BLaER1 treated with 17β-estradiol and CSF1 and Interleukin-3, amounts not matched to agents 10 nM and 100 nM (cell line): Measurements from ENCODE around the gene IFI27.

Experiments used
- H3K27ac ChIP-seq, 11 experiments: shearing (Covaris generic); formaldehyde crosslinking; 2 replicates each; pipeline ENCODE4 v1.8.1; 2022
- H3K27me3 ChIP-seq, 11 experiments: shearing (Covaris generic); formaldehyde crosslinking; 2 replicates each; pipeline ENCODE4 v1.8.1; 2022
- H3K36me3 ChIP-seq, 11 experiments: shearing (Covaris generic); formaldehyde crosslinking; 2 replicates each; pipeline ENCODE4 v1.8.1; 2022
- H3K4me1 ChIP-seq, 10 experiments: shearing (Covaris generic); formaldehyde crosslinking; 2 replicates each; pipeline ENCODE4 v1.8.1; 2022
- H3K4me2 ChIP-seq, 11 experiments: shearing (Covaris generic); formaldehyde crosslinking; 2 replicates each; pipeline ENCODE4 v1.8.1; 2022
- H3K4me3 ChIP-seq, 10 experiments: shearing (Covaris generic); formaldehyde crosslinking; 2 replicates each; pipeline ENCODE4 v1.8.1; 2022
- H3K9ac ChIP-seq, 11 experiments: shearing (Covaris generic); formaldehyde crosslinking; 2 replicates each; pipeline ENCODE4 v1.8.1; 2022
- H3K9me3 ChIP-seq, 11 experiments: shearing (Covaris generic); formaldehyde crosslinking; replicated peaks in 1 of 11; 2 replicates each; pipeline ENCODE4 v1.8.1; 2022
- H4K20me1 ChIP-seq, 11 experiments: shearing (Covaris generic); formaldehyde crosslinking; 2 replicates each; pipeline ENCODE4 v1.8.1; 2022
- Cebpa-rat ChIP-seq, 11 experiments: shearing (Covaris generic); IDR thresholded peaks; 2 replicates each; pipeline ENCODE4 v1.8.1; 2022

The IFI27 gene

GRCh38 chr14:94098326-94098992, 12.1 kb upstream of the IFI27 start:
- Histone ChIP-seq H3K9me3 (no peaks in the 10 kb centered on the region), H3K4me2 (peak overlapping the region in 2 of 11 experiments; percentile 7 to 9; a peak in 3 of 22 replicates), H4K20me1 (no peaks in the 10 kb centered on the region), H3K4me1 (peaks cover 0 to 9% (median 0%) of the 10 kb centered on the region in 10 experiments; a peak in 4 of 20 replicates), H3K27ac (no peak overlapping the region), H3K4me3 (no peak overlapping the region), H3K27me3 (no peaks in the 10 kb centered on the region), H3K9ac (no peak overlapping the region), H3K36me3 (peaks cover 0 to 23% (median 15%) of the 10 kb centered on the region in 11 experiments; a peak in 14 of 22 replicates)
- no peak for TF ChIP-seq Cebpa-rat (IDR thresholded peaks at IDR 0.05)

- Histone ChIP-seq H3K9ac (no peak overlapping the region), H3K4me2 (no peak overlapping the region), H3K4me1 (peaks cover 0 to 9% (median 0%) of the 10 kb centered on the region in 10 experiments; a peak in 4 of 20 replicates), H3K4me3 (no peak overlapping the region), H3K27ac (no peak overlapping the region), H3K36me3 (peaks cover 0 to 23% (median 15%) of the 10 kb centered on the region in 11 experiments; a peak in 14 of 22 replicates), H4K20me1 (no peaks in the 10 kb centered on the region), H3K9me3 (no peaks in the 10 kb centered on the region), H3K27me3 (no peaks in the 10 kb centered on the region)
- TF ChIP-seq Cebpa-rat (IDR thresholded peaks at IDR 0.05) = no peak
Measured at GRCh38 chr14:94099006-94099405, 11.5 kb upstream of the IFI27 start.

GRCh38 chr14:94100847-94101246, 9.7 kb upstream of the IFI27 start:
- Histone ChIP-seq H3K27ac (no peak overlapping the region), H3K4me1 (peaks cover 0 to 9% (median 0%) of the 10 kb centered on the region in 10 experiments; a peak in 4 of 20 replicates), H3K4me3 (no peak overlapping the region), H3K36me3 (peaks cover 0 to 23% (median 13%) of the 10 kb centered on the region in 11 experiments; a peak in 14 of 22 replicates), H3K9me3 (no peaks in the 10 kb centered on the region), H3K4me2 (no peak overlapping the region), H3K27me3 (no peaks in the 10 kb centered on the region), H3K9ac (no peak overlapping the region), H4K20me1 (no peaks in the 10 kb centered on the region; a peak in 1 of 22 replicates)
- TF ChIP-seq Cebpa-rat (IDR thresholded peaks at IDR 0.05) = no peak

- TF ChIP-seq Cebpa-rat (IDR thresholded peaks at IDR 0.05) = no peak
- H3K27ac ChIP-seq = no peak overlapping the region
Measured at GRCh38 chr14:94101748-94102147, 8.8 kb upstream of the IFI27 start.

GRCh38 chr14:94102768-94103482, 7.6 kb upstream of the IFI27 start:
- H3K9ac ChIP-seq = no peak overlapping the region
- no peak overlapping the region for H3K4me3 ChIP-seq
- no peak for TF ChIP-seq Cebpa-rat (IDR thresholded peaks at IDR 0.05)
- peaks cover 0 to 14% (median 2%) of the 10 kb centered on the region in 11 experiments; a peak in 7 of 22 replicates for H3K36me3 ChIP-seq
- H4K20me1 ChIP-seq = no peaks in the 10 kb centered on the region; a peak in 1 of 22 replicates
- peaks cover 0 to 8% (median 0%) of the 10 kb centered on the region in 10 experiments; a peak in 4 of 20 replicates for H3K4me1 ChIP-seq
- no peak overlapping the region for H3K4me2 ChIP-seq
- H3K9me3 ChIP-seq = no peaks in the 10 kb centered on the region
- H3K27me3 ChIP-seq = no peaks in the 10 kb centered on the region
- no peak overlapping the region for H3K27ac ChIP-seq

More at GRCh38 chr14:94101748-94102147, 8.8 kb upstream of the IFI27 start:
- no peaks in the 10 kb centered on the region for H3K9me3 ChIP-seq
- peaks cover 0 to 9% (median 0%) of the 10 kb centered on the region in 10 experiments; a peak in 4 of 20 replicates for H3K4me1 ChIP-seq
- no peak overlapping the region for H3K4me3 ChIP-seq
- no peak overlapping the region for H3K9ac ChIP-seq
- H3K4me2 ChIP-seq = no peak overlapping the region
- H3K27me3 ChIP-seq = no peaks in the 10 kb centered on the region
- H4K20me1 ChIP-seq = no peaks in the 10 kb centered on the region; a peak in 1 of 22 replicates
- H3K36me3 ChIP-seq = peaks cover 0 to 23% (median 13%) of the 10 kb centered on the region in 11 experiments; a peak in 14 of 22 replicates

- no peaks in the 10 kb centered on the region for H3K27me3 ChIP-seq
- H3K27ac ChIP-seq = no peak overlapping the region
- no peak overlapping the region for H3K9ac ChIP-seq
- peaks cover 0 to under 1% (median 0%) of the 10 kb centered on the region in 10 experiments; a peak in 2 of 20 replicates for H3K4me1 ChIP-seq
- H3K4me3 ChIP-seq = no peak overlapping the region
- H3K4me2 ChIP-seq = no peak overlapping the region
- TF ChIP-seq Cebpa-rat (IDR thresholded peaks at IDR 0.05) = no peak
- no peaks in the 10 kb centered on the region; a peak in 1 of 22 replicates for H4K20me1 ChIP-seq
- H3K36me3 ChIP-seq = peaks cover 0 to 8% (median 0%) of the 10 kb centered on the region in 11 experiments; a peak in 4 of 22 replicates
- H3K9me3 ChIP-seq = no peaks in the 10 kb centered on the region
Measured at GRCh38 chr14:94103554-94104150, 6.9 kb upstream of the IFI27 start.

GRCh38 chr14:94104731-94105130, 5.8 kb upstream of the IFI27 start:
- no peak for TF ChIP-seq Cebpa-rat (IDR thresholded peaks at IDR 0.05)
- H3K36me3 ChIP-seq = peaks cover 0 to 6% (median 0%) of the 10 kb centered on the region in 11 experiments; a peak in 1 of 22 replicates
- no peak overlapping the region for H3K9ac ChIP-seq
- H3K9me3 ChIP-seq = no peaks in the 10 kb centered on the region
- H3K4me2 ChIP-seq = no peak overlapping the region
- no peaks in the 10 kb centered on the region for H3K4me1 ChIP-seq
- H3K27me3 ChIP-seq = no peaks in the 10 kb centered on the region
- H4K20me1 ChIP-seq = no peaks in the 10 kb centered on the region; a peak in 1 of 22 replicates
- H3K4me3 ChIP-seq = no peak overlapping the region
- no peak overlapping the region for H3K27ac ChIP-seq

GRCh38 chr14:94109915-94110250, 653 bp upstream of the IFI27 start:
- Histone ChIP-seq H3K27me3 (no peaks in the 10 kb centered on the region), H3K27ac (no peak overlapping the region), H3K4me2 (no peak overlapping the region), H4K20me1 (no peaks in the 10 kb centered on the region), H3K36me3 (no peaks in the 10 kb centered on the region), H3K4me1 (peaks cover 0 to 4% (median 3%) of the 10 kb centered on the region in 10 experiments; a peak in 9 of 20 replicates), H3K9ac (no peak overlapping the region), H3K9me3 (no peaks in the 10 kb centered on the region), H3K4me3 (no peak overlapping the region)
- no peak for TF ChIP-seq Cebpa-rat (IDR thresholded peaks at IDR 0.05)
